Left lung (tissue), 10 donors: Measurements from ENCODE around the gene CCT5. TPM values are rescaled to one million over a fixed set of nuclear protein-coding genes. Genes with fewer than 3 reads are reported as not detected.

Experiments
- ATAC-seq: fragments of 200-7000 bp; cut with Tn5 transposase; one replicate; pipeline ENCODE4 v1.9.1; 2020; ENCODE audit warnings: moderate library complexity
- DNase-seq, 4 donors: peaks; one replicate each; pipeline ENCODE4 v3.0.0-alpha.2; 2013 to 2020
- H3K27ac ChIP-seq, 2 donors: fragments of 200-600 bp; sonication (generic) in 1 of 2; one replicate each; pipeline versions ENCODE4 v1.5.0 to v1.8.0; 2020 to 2021
- H3K27me3 ChIP-seq, 2 donors: fragments of 200-600 bp; sonication (generic) in 1 of 2; one replicate each; pipeline versions ENCODE4 v1.5.0 to v1.8.0; 2020 to 2021
- H3K36me3 ChIP-seq, 2 donors: fragments of 200-600 bp; sonication (generic) in 1 of 2; one replicate each; pipeline versions ENCODE4 v1.5.0 to v1.8.0; 2020 to 2021
- H3K4me1 ChIP-seq, 2 donors: fragments of 200-600 bp; one replicate each; pipeline ENCODE4 v1.8.0; 2021
- H3K4me3 ChIP-seq, 2 donors: fragments of 200-600 bp; sonication (generic) in 1 of 2; one replicate each; pipeline versions ENCODE4 v1.5.0 to v1.8.0; 2020 to 2021; ENCODE audit warnings: mild to moderate bottlenecking in 1 of 2
- H3K9me3 ChIP-seq, 2 donors: fragments of 200-600 bp; sonication (generic) in 1 of 2; one replicate each; pipeline versions ENCODE4 v1.5.0 to v1.8.0; 2020 to 2021
- CTCF ChIP-seq, 2 donors: fragments of 200-600 bp; sonication (generic) in 1 of 2; IDR thresholded peaks; one replicate each; pipeline versions ENCODE4 v1.5.0 to v1.8.0; 2021; ENCODE audit warnings: antibody characterized with exemption in 2 of 2
- intact Hi-C, 2 donors: fragments of 100-400 bp; cut with DNase I; formaldehyde crosslinking; loops; one replicate each; pipeline versions ENCODE4 v1.11.2 to v1.14.2; 2022
- polyA plus RNA-seq, 6 donors: library from polyadenylated mRNA; unstranded; fragments of 120-200 nt; gene quantifications; one replicate each; pipeline ENCODE4 v1.2.1, GENCODE V29; 2013; ENCODE audit not compliant: insufficient read length in 6 of 6
- total RNA-seq, 2 donors: library from RNA; stranded (reverse); fragmentation: NEBNext Ultra II Directional; extraction: Animal tissue kit (Norgen Biotek cat#: 25700); gene quantifications; one replicate each; pipeline ENCODE4 v1.2.1, GENCODE V29; 2021
- donor health status: DM: no; HTN: yes; CAD: no.
- donor health status: DM: no; HTN: no; CAD: no.

Gene CCT5
- total and polyA plus RNA-seq, 8 donors: 127 to 219 (median 197) TPM

- intact Hi-C loops: no loop called here
- H3K4me3 ChIP-seq: no peak overlapping the region
- DNase-seq: no peak
- ATAC-seq: no peak
- peaks cover 0 to 18% of the 10 kb centered on the region in 2 donors for H3K4me1 ChIP-seq
- no peaks in the 10 kb centered on the region for H3K9me3 ChIP-seq
- no peak for TF ChIP-seq CTCF (IDR thresholded peaks at IDR 0.05)
- no peaks in the 10 kb centered on the region for H3K27me3 ChIP-seq
- H3K27ac ChIP-seq: no peak overlapping the region
- peaks cover 0 to 63% of the 10 kb centered on the region in 2 donors for H3K36me3 ChIP-seq
These were observed 14.5 kb downstream of the CCT5 start for GRCh38 chr5:10264604-10265003.

- Histone ChIP-seq H3K4me1 (peaks cover 0 to 18% of the 10 kb centered on the region in 2 donors), H3K9me3 (no peaks in the 10 kb centered on the region), H3K27me3 (no peaks in the 10 kb centered on the region), H3K36me3 (peaks cover 0 to 54% of the 10 kb centered on the region in 2 donors), H3K27ac (peak overlapping the region in 1 of 2 donors; percentile 13), H3K4me3 (no peak overlapping the region)
- TF ChIP-seq CTCF (IDR thresholded peaks at IDR 0.05): no peak
- intact Hi-C loops: no loop called here
- DNase-seq (no peak), ATAC-seq (no peak)
These were observed 15.4 kb downstream of the CCT5 start for GRCh38 chr5:10265245-10266109.

GRCh38 chr5:10266137-10266536, 16.1 kb downstream of the CCT5 start:
- DNase-seq (no peak), ATAC-seq (no peak)
- TF ChIP-seq CTCF (IDR thresholded peaks at IDR 0.05): no peak
- Histone ChIP-seq H3K9me3 (no peaks in the 10 kb centered on the region), H3K27ac (peak overlapping the region in 1 of 2 donors; percentile 13), H3K36me3 (peaks cover 0 to 48% of the 10 kb centered on the region in 2 donors), H3K4me3 (no peak overlapping the region), H3K27me3 (no peaks in the 10 kb centered on the region), H3K4me1 (peaks cover 0 to 18% of the 10 kb centered on the region in 2 donors)
- intact Hi-C loops: no loop called here

GRCh38 chr5:10266839-10267238, 16.8 kb downstream of the CCT5 start:
- DNase-seq (no peak), ATAC-seq (no peak)
- Histone ChIP-seq H3K4me3 (no peak overlapping the region), H3K9me3 (no peaks in the 10 kb centered on the region), H3K27me3 (no peaks in the 10 kb centered on the region), H3K27ac (peak overlapping the region in 1 of 2 donors; percentile 29), H3K36me3 (peaks cover 0 to 41% of the 10 kb centered on the region in 2 donors), H3K4me1 (peaks cover 0 to 18% of the 10 kb centered on the region in 2 donors)
- intact Hi-C loops: no loop called here
- no peak for TF ChIP-seq CTCF (IDR thresholded peaks at IDR 0.05)

- ATAC-seq: no peak
- Histone ChIP-seq H3K4me1 (peaks cover 0 to 18% of the 10 kb centered on the region in 2 donors), H3K27ac (no peak overlapping the region), H3K9me3 (no peaks in the 10 kb centered on the region), H3K27me3 (no peaks in the 10 kb centered on the region), H3K36me3 (peaks cover 0 to 28% of the 10 kb centered on the region in 2 donors), H3K4me3 (no peak overlapping the region)
- no peak for TF ChIP-seq CTCF (IDR thresholded peaks at IDR 0.05)
- intact Hi-C loops: no loop called here
- DNase-seq: no peak
These were observed 18.0 kb downstream of the CCT5 start for GRCh38 chr5:10268100-10268499.
